K562 (cell line): ENCODE results near the gene PLCB1. TPM values are rescaled to one million over a fixed set of nuclear protein-coding genes. Genes with fewer than 3 reads are reported as not detected.

ENCODE experiments used
- FOXJ2 ChIP-seq: fragments of 200-800 bp; sonication (Bioruptor generic); IDR thresholded peaks from 2 replicates; pipeline ENCODE4 v1.6.1; 2016; ENCODE audit warnings: missing genetic modification characterization, missing compliant biosample characterization
- GTF2F1 ChIP-seq: IDR thresholded peaks from 2 replicates; pipeline ENCODE4 v1.6.1; 2011; ENCODE audit warnings: low read depth, low read length, improper control_type of control experiment
- HDAC6 ChIP-seq: IDR thresholded peaks from 2 replicates; pipeline ENCODE4 v1.6.1; 2012; ENCODE audit warnings: low read depth, mild to moderate bottlenecking, control low read depth, inconsistent platforms, low read length, moderate library complexity
- SMARCC2 ChIP-seq: fragments of 450-650 bp; IDR thresholded peaks from 2 replicates; pipeline ENCODE4 v1.6.1; 2017; ENCODE audit warnings: antibody characterized with exemption, moderate library complexity, mild to moderate bottlenecking, low read depth
- ZBTB49 ChIP-seq: sonication (generic); formaldehyde crosslinking; IDR thresholded peaks from 2 replicates; pipeline ENCODE4 v1.8.0; 2022; ENCODE audit warnings: missing genetic modification reagents, mild to moderate bottlenecking, borderline replicate concordance
- ZNF707 ChIP-seq: fragments of 250-450 bp; sonication (Bioruptor Pico); conservative IDR thresholded peaks from 2 replicates; pipeline ENCODE4 v1.8.0; 2022; ENCODE audit warnings: inconsistent platforms, mild to moderate bottlenecking, moderate library complexity
- polyA plus RNA-seq, 8 experiments: library from polyadenylated mRNA; depleted of rRNA in 4 of 8; stranded (reverse) in 5 of 8; unstranded in 3 of 8; fragments of >200 nt; fragmentation: Nextera tagmentation in 2 of 8; fragmentation: Illumina TruSeq in 1 of 8; extraction: Ambion mirVana in 2 of 8; extraction: Trizol in 1 of 8; gene quantifications; 2 replicates each; pipeline versions ENCODE4 v1.2.1 to v1.2.3, GENCODE V29; 2011 to 2014; ENCODE audit warnings: inconsistent platforms in 1 of 8, missing spikeins in 1 of 8
- total RNA-seq, 7 experiments: library from RNA; depleted of rRNA in 6 of 7; stranded (reverse); fragments of >200 nt in 6 of 7; fragmentation: Illumina TruSeq in 2 of 7; extraction: Trizol in 2 of 7; gene quantifications; 2 replicates each; pipeline versions ENCODE4 v1.2.1 to v1.2.3, GENCODE V29; 2011 to 2021; ENCODE audit warnings: low replicate concordance in 1 of 7

Gene PLCB1
- total and polyA plus RNA-seq, 9 of the 15 experiments (the other 6 are each of a cell fraction or from before 2014, with no cell fraction given), result 0.34 to 3.1 (median 1.3) TPM

- TF ChIP-seq HDAC6 (no peak), ZBTB49 (no peak), FOXJ2 (tag) (no peak), ZNF707 (CRISPR knock-in tag) (no peak), GTF2F1 (no peak), SMARCC2 (no peak)
- TF ChIP-seq, all 486 proteins: peak for 0
These were observed 769.4 kb downstream of the PLCB1 start (continued) for GRCh38 chr20:8901237-8902025.
